Glutamatergic neuron (in vitro differentiated cells): ENCODE measurements around the gene WSCD1. TPM values are rescaled to one million over a fixed set of nuclear protein-coding genes. Genes with fewer than 3 reads are reported as not detected.

ENCODE experiments used
- DNase-seq: peaks from one replicate; pipeline ENCODE4 v3.0.0; 2022
- H3K27ac Mint-ChIP-seq: one replicate; pipeline ENCODE4 v1.8.0; 2020; ENCODE audit warnings: mild to moderate bottlenecking, mixed read lengths, inconsistent platforms; ENCODE audit not compliant: unreplicated experiment
- H3K27me3 Mint-ChIP-seq: one replicate; pipeline ENCODE4 v1.8.0; 2020; ENCODE audit warnings: mild to moderate bottlenecking, moderate library complexity, mixed read lengths, inconsistent platforms; ENCODE audit not compliant: unreplicated experiment
- H3K36me3 Mint-ChIP-seq: one replicate; pipeline ENCODE4 v1.8.0; 2020; ENCODE audit warnings: mild to moderate bottlenecking, mixed read lengths, inconsistent platforms; ENCODE audit not compliant: unreplicated experiment
- H3K4me1 Mint-ChIP-seq: one replicate; pipeline ENCODE4 v1.8.0; 2020; ENCODE audit warnings: mild to moderate bottlenecking, low read depth, mixed read lengths, inconsistent platforms; ENCODE audit not compliant: unreplicated experiment
- H3K4me3 Mint-ChIP-seq: one replicate; pipeline ENCODE4 v1.8.0; 2020; ENCODE audit warnings: mild to moderate bottlenecking, mixed read lengths, inconsistent platforms; ENCODE audit not compliant: unreplicated experiment
- H3K9me3 Mint-ChIP-seq: one replicate; pipeline ENCODE4 v1.8.0; 2020; ENCODE audit warnings: mild to moderate bottlenecking, moderate library complexity, mixed read lengths, inconsistent platforms; ENCODE audit not compliant: unreplicated experiment
- CTCF ChIP-seq: fragments of 200-600 bp; sonication (generic); IDR thresholded peaks from one replicate; pipeline ENCODE4 v1.5.0; 2021; ENCODE audit not compliant: partially characterized antibody, unreplicated experiment
- total RNA-seq: library from RNA; stranded (reverse); fragmentation: NEBNext Ultra II Directional; extraction: Animal tissue kit (Norgen Biotek cat#: 25700); gene quantifications from one replicate; pipeline ENCODE4 v1.2.1, GENCODE V29; 2021; ENCODE audit not compliant: unreplicated experiment

The WSCD1 gene
- total RNA-seq, 1 donor from 2014 or later = 35.6 TPM

GRCh38 chr17:6110088-6110487 is 39.9 kb downstream of the WSCD1 start:
- H3K9me3 Mint-ChIP-seq = peaks cover 2% of the 10 kb centered on the region
- TF ChIP-seq CTCF = no peak
- DNase-seq = no peak
- H3K4me3 Mint-ChIP-seq = no peak overlapping the region
- H3K36me3 Mint-ChIP-seq = peaks cover 23% of the 10 kb centered on the region
- peaks cover 8% of the 10 kb centered on the region for H3K27me3 Mint-ChIP-seq
- H3K27ac Mint-ChIP-seq = no peak overlapping the region
- H3K4me1 Mint-ChIP-seq = peaks cover 1% of the 10 kb centered on the region

GRCh38 chr17:6110592-6110991 is 40.4 kb downstream of the WSCD1 start:
- peaks cover 6% of the 10 kb centered on the region for H3K27me3 Mint-ChIP-seq
- peaks cover 2% of the 10 kb centered on the region for H3K9me3 Mint-ChIP-seq
- no peak overlapping the region for H3K27ac Mint-ChIP-seq
- no peak overlapping the region for H3K4me3 Mint-ChIP-seq
- no peaks in the 10 kb centered on the region for H3K4me1 Mint-ChIP-seq
- TF ChIP-seq CTCF = no peak
- no peak for DNase-seq
- peaks cover 23% of the 10 kb centered on the region for H3K36me3 Mint-ChIP-seq

GRCh38 chr17:6120351-6120750 is 50.2 kb downstream of the WSCD1 start:
- DNase-seq = no peak
- peaks cover 1% of the 10 kb centered on the region for H3K27me3 Mint-ChIP-seq
- TF ChIP-seq CTCF = no peak
- H3K27ac Mint-ChIP-seq = no peak overlapping the region
- peaks cover 2% of the 10 kb centered on the region for H3K9me3 Mint-ChIP-seq
- H3K36me3 Mint-ChIP-seq = peaks cover 22% of the 10 kb centered on the region
- H3K4me3 Mint-ChIP-seq = no peak overlapping the region
- no peaks in the 10 kb centered on the region for H3K4me1 Mint-ChIP-seq

GRCh38 chr17:6124856-6125255 is 54.7 kb downstream of the WSCD1 start:
- H3K4me1 Mint-ChIP-seq = no peaks in the 10 kb centered on the region
- peaks cover 1% of the 10 kb centered on the region for H3K27me3 Mint-ChIP-seq
- H3K9me3 Mint-ChIP-seq = no peaks in the 10 kb centered on the region
- H3K36me3 Mint-ChIP-seq = peaks cover 27% of the 10 kb centered on the region
- DNase-seq = no peak
- H3K4me3 Mint-ChIP-seq = no peak overlapping the region
- no peak overlapping the region for H3K27ac Mint-ChIP-seq
- TF ChIP-seq CTCF = no peak

- Mint-ChIP-seq H3K27me3 (no peaks in the 10 kb centered on the region), H3K27ac (no peak overlapping the region), H3K36me3 (peaks cover 27% of the 10 kb centered on the region), H3K9me3 (no peaks in the 10 kb centered on the region), H3K4me1 (peaks cover 2% of the 10 kb centered on the region), H3K4me3 (no peak overlapping the region)
- TF ChIP-seq CTCF = no peak
- DNase-seq = no peak
Measured at GRCh38 chr17:6126768-6127167, 56.6 kb downstream of the WSCD1 start.
